SK-N-MC (cell line): Measurements from ENCODE around the gene KLK1.

Source experiments
- EZH2 ChIP-seq: fragments of 200-600 bp; sonication (generic); IDR thresholded peaks from one replicate; pipeline ENCODE4 v1.6.1; 2017; ENCODE audit warnings: antibody characterized with exemption
- POLR2AphosphoS5 ChIP-seq: IDR thresholded peaks from 2 replicates; pipeline ENCODE4 v1.6.1; 2012; ENCODE audit warnings: mild to moderate bottlenecking, low read depth, low read length, borderline replicate concordance

DNA sequence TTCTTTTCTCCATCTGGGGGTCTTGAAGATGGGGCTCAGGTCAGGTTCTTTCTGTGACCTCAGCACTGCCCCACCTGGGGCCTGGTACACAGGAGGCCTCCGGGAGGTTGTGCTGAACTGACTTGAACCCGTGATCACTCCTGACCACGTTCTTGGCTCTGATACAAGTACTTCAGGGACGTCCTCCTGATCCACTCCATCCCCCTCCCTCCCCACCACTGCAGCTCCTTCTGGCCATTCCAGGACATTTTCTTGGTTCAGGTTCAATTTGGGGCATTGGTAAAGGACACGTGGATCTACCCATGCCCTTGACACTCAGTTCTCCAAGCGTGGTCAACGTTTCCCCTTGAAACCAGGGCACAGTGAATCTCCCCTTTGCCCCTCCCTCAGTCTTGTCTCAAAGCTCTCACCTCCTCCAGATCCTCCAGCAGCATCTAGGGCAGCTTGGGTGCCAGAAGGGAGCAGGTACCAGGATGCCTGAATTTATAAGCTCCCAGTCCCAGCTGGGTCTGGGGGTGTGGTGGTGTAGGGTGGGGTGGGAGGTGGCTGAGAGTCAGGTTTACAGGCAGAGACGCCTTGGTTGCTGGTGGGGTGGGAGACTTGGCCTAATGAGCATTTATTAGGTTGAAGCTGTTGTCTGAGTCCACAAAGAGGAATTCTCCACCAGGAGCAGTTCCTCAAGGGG lies 9.7 kb upstream of the KLK1 start, which contains the start of gene KLK15:
- TF ChIP-seq POLR2AphosphoS5 (no peak), EZH2 (no peak)
